Right kidney (tissue), 1 donor: ENCODE data around the gene SLC22A2.

Experiments used
- DNase-seq: peaks from one replicate; pipeline ENCODE4 v3.0.0-alpha.2; 2016

Gene SLC22A2

GRCh38 chr6:160274871-160275510 is 16.4 kb upstream of the SLC22A2 start:
- no peak for DNase-seq

- DNase-seq: no peak
These were observed 15.1 kb upstream of the SLC22A2 start for GRCh38 chr6:160273750-160274149.

- DNase-seq: no peak
These were observed 14.6 kb upstream of the SLC22A2 start for GRCh38 chr6:160273196-160273595.

GRCh38 chr6:160272707-160273106 is 14.1 kb upstream of the SLC22A2 start:
- no peak for DNase-seq

GRCh38 chr6:160270347-160270746 is 11.7 kb upstream of the SLC22A2 start:
- no peak for DNase-seq

- no peak for DNase-seq
These were observed 11.2 kb upstream of the SLC22A2 start for GRCh38 chr6:160269771-160270170.

GRCh38 chr6:160269023-160269521 is 10.5 kb upstream of the SLC22A2 start:
- no peak for DNase-seq

GRCh38 chr6:160267102-160267501 is 8.5 kb upstream of the SLC22A2 start:
- DNase-seq: no peak

GRCh38 chr6:160265869-160266476 is 7.4 kb upstream of the SLC22A2 start:
- no peak for DNase-seq

- no peak for DNase-seq
These were observed 5.5 kb upstream of the SLC22A2 start for GRCh38 chr6:160264061-160264612.

- DNase-seq: no peak
These were observed 4.7 kb upstream of the SLC22A2 start for GRCh38 chr6:160263196-160263939.

GRCh38 chr6:160261991-160262680 is 3.5 kb upstream of the SLC22A2 start:
- DNase-seq: no peak

GRCh38 chr6:160260803-160261450 is 2.3 kb upstream of the SLC22A2 start:
- DNase-seq: no peak

GRCh38 chr6:160260367-160260766 is 1.7 kb upstream of the SLC22A2 start:
- no peak for DNase-seq

GRCh38 chr6:160259598-160259997 is 977 bp upstream of the SLC22A2 start:
- DNase-seq: no peak

GRCh38 chr6:160259143-160259425 is 463 bp upstream of the SLC22A2 start:
- no peak for DNase-seq

GRCh38 chr6:160256445-160256844 is 2.2 kb downstream of the SLC22A2 start:
- DNase-seq: no peak

GRCh38 chr6:160254467-160255312 is 3.9 kb downstream of the SLC22A2 start:
- peak; percentile 50 for DNase-seq

- DNase-seq: no peak
These were observed 4.9 kb downstream of the SLC22A2 start for GRCh38 chr6:160253714-160254113.

GRCh38 chr6:160253292-160253691 is 5.3 kb downstream of the SLC22A2 start:
- no peak for DNase-seq
